PC-3 (cell line): ENCODE results near the gene NTN1. TPM values are rescaled to one million over a fixed set of nuclear protein-coding genes. Genes with fewer than 3 reads are reported as not detected.

Experiments
- ATAC-seq: fragments of 200-7000 bp; cut with Tn5 transposase; 2 replicates; pipeline ENCODE4 v1.9.1; 2020; ENCODE audit warnings: mild to moderate bottlenecking, moderate library complexity
- BruUV-seq: library from RNA; stranded (reverse); fragments of 400-500 nt; replicated peaks from 2 replicates; lab custom pipeline; 2021; lab: Mats Ljungman, UMichigan
- CTCF ChIA-PET: fragments of 300-600 bp; sonication (Branson Sonifier 250); formaldehyde crosslinking; loops from one replicate; lab custom pipeline; 2022; ENCODE audit warnings: antibody characterized with exemption; lab: Charles Lee
- POLR2A ChIA-PET: fragments of 300-600 bp; sonication (Branson Sonifier 250); formaldehyde crosslinking; loops from one replicate; lab custom pipeline; 2022; ENCODE audit warnings: antibody characterized with exemption; ENCODE audit not compliant: unreplicated experiment; lab: Charles Lee
- DNase-seq: peaks from one replicate; pipeline ENCODE4 v3.0.0-alpha.2; 2015
- H2AFZ ChIP-seq: fragments of 300-600 bp; sonication (generic); 2 replicates; pipeline ENCODE4 v1.6.0; 2016; ENCODE audit warnings: antibody characterized with exemption, low read length
- H3F3A ChIP-seq: fragments of 300-600 bp; sonication (generic); one replicate; pipeline ENCODE4 v1.6.0; 2017; ENCODE audit warnings: antibody characterized with exemption, low read length, control low read depth, mild to moderate bottlenecking; ENCODE audit not compliant: unreplicated experiment
- H3K27ac ChIP-seq: fragments of 300-600 bp; sonication (generic); 2 replicates; pipeline ENCODE4 v1.5.1; 2016; ENCODE audit warnings: mild to moderate bottlenecking, low read length
- H3K27me3 ChIP-seq: fragments of 300-600 bp; sonication (generic); 2 replicates; pipeline ENCODE4 v1.6.1; 2016; ENCODE audit warnings: low read length, mixed read lengths
- H3K36me3 ChIP-seq: fragments of 300-600 bp; sonication (generic); 2 replicates; pipeline ENCODE4 v1.6.1; 2016; ENCODE audit warnings: low read depth, mixed run types, low read length, mixed read lengths
- H3K4me1 ChIP-seq: fragments of 300-600 bp; sonication (generic); 2 replicates; pipeline ENCODE4 v1.5.1; 2016; ENCODE audit warnings: low read length; ENCODE audit not compliant: insufficient read depth
- H3K4me2 ChIP-seq: fragments of 300-600 bp; sonication (generic); 2 replicates; pipeline ENCODE4 v1.6.0; 2016; ENCODE audit warnings: low read length
- H3K4me3 ChIP-seq: fragments of 300-600 bp; sonication (generic); 2 replicates; pipeline ENCODE4 v1.5.1; 2016; ENCODE audit warnings: mild to moderate bottlenecking, low read length, mixed read lengths
- H3K79me2 ChIP-seq: fragments of 300-600 bp; sonication (generic); 2 replicates; pipeline ENCODE4 v1.6.1; 2017; ENCODE audit warnings: low read length, mixed read lengths
- H3K9ac ChIP-seq: fragments of 300-600 bp; sonication (generic); 2 replicates; pipeline ENCODE4 v1.6.0; 2016; ENCODE audit warnings: mild to moderate bottlenecking, low read length
- H3K9me2 ChIP-seq: fragments of 300-600 bp; sonication (generic); replicated peaks from 2 replicates; pipeline ENCODE4 v1.6.1; 2016; ENCODE audit warnings: mixed run types, low read length, mixed read lengths
- H3K9me3 ChIP-seq: fragments of 300-600 bp; sonication (generic); 2 replicates; pipeline ENCODE4 v1.6.1; 2016; ENCODE audit warnings: low read length, mixed read lengths
- H4K20me1 ChIP-seq: fragments of 300-600 bp; sonication (generic); 2 replicates; pipeline ENCODE4 v1.6.1; 2016; ENCODE audit warnings: low read length, mixed read lengths
- CTCF ChIP-seq: fragments of 300-600 bp; sonication (generic); conservative IDR thresholded peaks from 2 replicates; pipeline ENCODE4 v1.5.1; 2017; ENCODE audit warnings: antibody characterized with exemption, low read depth, mild to moderate bottlenecking, low read length
- EZH2 ChIP-seq: fragments of 300-600 bp; sonication (generic); IDR thresholded peaks from one replicate; pipeline ENCODE4 v1.6.1; 2017; ENCODE audit warnings: antibody characterized with exemption, mild to moderate bottlenecking, low read length; ENCODE audit not compliant: unreplicated experiment
- EZH2phosphoT487 ChIP-seq: fragments of 300-600 bp; sonication (generic); IDR thresholded peaks from 2 replicates; pipeline ENCODE4 v1.6.1; 2018; ENCODE audit warnings: mild to moderate bottlenecking, antibody characterized with exemption, low read length, borderline replicate concordance
- intact Hi-C: fragments of 100-400 bp; cut with micrococcal nuclease; formaldehyde crosslinking; loops from 2 replicates; pipeline ENCODE4 v1.9.0; 2023
- total RNA-seq: library from RNA; depleted of rRNA; stranded (reverse); fragments of >200 nt; gene quantifications from 2 replicates; pipeline ENCODE4 v1.2.3, GENCODE V29; 2014

The NTN1 gene
- total RNA-seq, 1 experiment from 2014 or later = 0.22 TPM

GRCh38 chr17:9062399-9062902, 41.1 kb downstream of the NTN1 start:
- Histone ChIP-seq H3F3A (no peaks in the 10 kb centered on the region), H3K4me2 (no peak overlapping the region), H3K79me2 (no peaks in the 10 kb centered on the region), H3K9ac (no peak overlapping the region), H3K4me1 (no peaks in the 10 kb centered on the region), H3K9me3 (no peaks in the 10 kb centered on the region), H3K27ac (no peak overlapping the region), H3K9me2 (no peaks in the 10 kb centered on the region), H3K4me3 (no peak overlapping the region), H3K36me3 (no peaks in the 10 kb centered on the region), H4K20me1 (no peaks in the 10 kb centered on the region), H3K27me3 (peaks cover 22% of the 10 kb centered on the region; the same call in 1 of the 2 replicates), H2AFZ (no peak overlapping the region)
- POLR2A ChIA-PET = no interaction called here
- intact Hi-C loops = no loop called here
- no TSS peak for BruUV-seq
- TF ChIP-seq EZH2phosphoT487 (no peak), CTCF (no peak), EZH2 (no peak)
- CTCF ChIA-PET = no interaction called here
- ATAC-seq (no peak), DNase-seq (no peak)

- ChIA-PET POLR2A (no interaction called here), CTCF (no interaction called here)
- intact Hi-C loops = no loop called here
- ATAC-seq (no peak), DNase-seq (no peak)
- TF ChIP-seq CTCF (no peak), EZH2 (no peak), EZH2phosphoT487 (no peak)
- no peak overlapping the region for H3K27ac ChIP-seq
- H3K9me2 ChIP-seq = no peaks in the 10 kb centered on the region
- BruUV-seq = no TSS peak
- no peaks in the 10 kb centered on the region for H4K20me1 ChIP-seq
- H2AFZ ChIP-seq = no peak overlapping the region
- no peaks in the 10 kb centered on the region for H3F3A ChIP-seq
- no peaks in the 10 kb centered on the region for H3K4me1 ChIP-seq
- no peaks in the 10 kb centered on the region for H3K79me2 ChIP-seq
- H3K9me3 ChIP-seq = no peaks in the 10 kb centered on the region
- peaks cover 18% of the 10 kb centered on the region; the same call in 1 of the 2 replicates for H3K27me3 ChIP-seq
- H3K4me2 ChIP-seq = no peak overlapping the region
- H3K36me3 ChIP-seq = no peaks in the 10 kb centered on the region
- no peak overlapping the region for H3K9ac ChIP-seq
- H3K4me3 ChIP-seq = no peak overlapping the region
Measured at GRCh38 chr17:9064311-9064834, 43.1 kb downstream of the NTN1 start.

GRCh38 chr17:9071016-9071415, 49.7 kb downstream of the NTN1 start:
- H3F3A ChIP-seq = no peaks in the 10 kb centered on the region
- H3K27ac ChIP-seq = no peak overlapping the region
- POLR2A ChIA-PET = no interaction called here
- H3K9me3 ChIP-seq = no peaks in the 10 kb centered on the region
- no peak overlapping the region for H3K4me2 ChIP-seq
- TF ChIP-seq EZH2phosphoT487 = no peak
- TF ChIP-seq EZH2 = no peak
- TF ChIP-seq CTCF = no peak
- H3K36me3 ChIP-seq = no peaks in the 10 kb centered on the region
- H3K9me2 ChIP-seq = no peaks in the 10 kb centered on the region
- DNase-seq (no peak), ATAC-seq (no peak)
- CTCF ChIA-PET = no interaction called here
- H3K9ac ChIP-seq = no peak overlapping the region
- H4K20me1 ChIP-seq = no peaks in the 10 kb centered on the region
- no TSS peak for BruUV-seq
- H3K4me3 ChIP-seq = no peak overlapping the region
- no peaks in the 10 kb centered on the region for H3K79me2 ChIP-seq
- peaks cover 46% of the 10 kb centered on the region for H3K27me3 ChIP-seq
- H3K4me1 ChIP-seq = no peaks in the 10 kb centered on the region
- intact Hi-C loops = no loop called here
- no peak overlapping the region for H2AFZ ChIP-seq
